Measurements from ENCODE around the gene CCDC30. TPM values are rescaled to one million over a fixed set of nuclear protein-coding genes. Genes with fewer than 3 reads are reported as not detected.

CCDC30 gene
- total and polyA plus RNA-seq, 9 of the 15 experiments (the other 6 are each of a cell fraction or from before 2014, with no cell fraction given): 0.05 to 0.91 (median 0.24) TPM

DNA sequence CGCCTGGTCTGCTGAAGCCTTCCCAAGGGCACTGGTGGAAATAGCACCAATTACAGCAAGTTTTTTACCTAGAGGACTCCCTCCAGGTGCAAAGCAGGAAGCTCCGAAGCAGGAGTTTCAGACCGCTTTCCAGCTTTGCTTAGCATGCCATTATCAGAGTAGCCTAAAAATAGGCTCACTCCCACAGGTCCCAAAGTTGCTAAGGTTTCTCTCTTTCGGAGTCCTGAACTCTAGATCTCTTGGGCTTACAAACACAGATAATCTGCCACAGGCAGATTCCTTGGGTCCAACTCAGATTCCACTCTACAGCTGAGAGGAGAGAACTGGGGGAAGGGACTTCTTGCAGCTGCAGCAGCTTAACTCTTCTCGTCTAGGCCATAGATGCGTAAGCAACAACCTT is 29.7 kb upstream of the CCDC30 start:
- 0% methylated on average over 6 of the region's 6 CpGs for WGBS (ENCODE audit: insufficient coverage, low coverage, missing lambda C conversion rate)
- DNase-seq (ENCODE audit: extremely low read depth in 1 of 4, low spot score in 3 of 4) (no peak), FAIRE-seq (no peak), ATAC-seq (no peak)
- intact Hi-C loops (cut with micrococcal nuclease): no loop called here
- no peaks in the 10 kb centered on the region for H3K9me1 ChIP-seq (ENCODE audit: control insufficient read depth, insufficient read depth, low read length)
- no peaks in the 10 kb centered on the region for H3K36me3 ChIP-seq (ENCODE audit: control insufficient read depth, insufficient read depth, low read length)
- H2AFZ ChIP-seq (ENCODE audit: low read depth, low read length): no peak overlapping the region
- no peak overlapping the region for H3K4me3 ChIP-seq
- no TSS peak for BruUV-seq (replicated peaks)
- H3K27me3 ChIP-seq (ENCODE audit: control insufficient read depth in 2 of 2, insufficient read depth in 2 of 2, low read length in 2 of 2): peaks cover 17 to 28% of the 10 kb centered on the region in 2 experiments; a peak in 4 of 5 replicates
- in situ Hi-C loops (cut with MboI): no loop called here
- no peaks in the 10 kb centered on the region for H3K4me1 ChIP-seq (replicated peaks in 1 of 2; ENCODE audit: control insufficient read depth in 2 of 2, insufficient read depth in 2 of 2, low read length in 2 of 2)
- H3K79me2 ChIP-seq (ENCODE audit: control insufficient read depth, insufficient read depth, low read length): no peaks in the 10 kb centered on the region
- no peaks in the 10 kb centered on the region for H4K20me1 ChIP-seq (replicated peaks; ENCODE audit: control insufficient read depth, insufficient read depth, low read length)
- CTCF ChIA-PET (ENCODE audit: low intra/inter-chr PET ratio): no interaction called here
- no peak overlapping the region for H3K4me2 ChIP-seq (ENCODE audit: insufficient read depth, low read length)
- H3K9me3 ChIP-seq (replicated peaks; ENCODE audit: control insufficient read depth, insufficient read depth, low read depth, low read length): no peaks in the 10 kb centered on the region
- no peak overlapping the region for H3K9ac ChIP-seq (ENCODE audit: insufficient read depth in 1 of 2, low read depth in 2 of 2, low read length in 2 of 2)
- POLR2A ChIA-PET: interaction anchor here (0.9 to 1.8 kb wide), 3 partner anchors 11 to 17 kb away, joined by 3 to 5 read pairs (median 3); no protein-coding TSS in a partner anchor
- H3K27ac ChIP-seq (ENCODE audit: extremely low read depth, low read depth, low read length): no peak overlapping the region
- TF ChIP-seq, protein P1, sequence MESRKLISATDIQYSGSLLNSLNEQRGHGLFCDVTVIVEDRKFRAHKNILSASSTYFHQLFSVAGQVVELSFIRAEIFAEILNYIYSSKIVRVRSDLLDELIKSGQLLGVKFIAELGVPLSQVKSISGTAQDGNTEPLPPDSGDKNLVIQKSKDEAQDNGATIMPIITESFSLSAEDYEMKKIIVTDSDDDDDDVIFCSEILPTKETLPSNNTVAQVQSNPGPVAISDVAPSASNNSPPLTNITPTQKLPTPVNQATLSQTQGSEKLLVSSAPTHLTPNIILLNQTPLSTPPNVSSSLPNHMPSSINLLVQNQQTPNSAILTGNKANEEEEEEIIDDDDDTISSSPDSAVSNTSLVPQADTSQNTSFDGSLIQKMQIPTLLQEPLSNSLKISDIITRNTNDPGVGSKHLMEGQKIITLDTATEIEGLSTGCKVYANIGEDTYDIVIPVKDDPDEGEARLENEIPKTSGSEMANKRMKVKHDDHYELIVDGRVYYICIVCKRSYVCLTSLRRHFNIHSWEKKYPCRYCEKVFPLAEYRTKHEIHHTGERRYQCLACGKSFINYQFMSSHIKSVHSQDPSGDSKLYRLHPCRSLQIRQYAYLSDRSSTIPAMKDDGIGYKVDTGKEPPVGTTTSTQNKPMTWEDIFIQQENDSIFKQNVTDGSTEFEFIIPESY (CRISPR knock-in tag; IDR thresholded peaks at IDR 0.05): no peak
- TF ChIP-seq, protein P2, sequence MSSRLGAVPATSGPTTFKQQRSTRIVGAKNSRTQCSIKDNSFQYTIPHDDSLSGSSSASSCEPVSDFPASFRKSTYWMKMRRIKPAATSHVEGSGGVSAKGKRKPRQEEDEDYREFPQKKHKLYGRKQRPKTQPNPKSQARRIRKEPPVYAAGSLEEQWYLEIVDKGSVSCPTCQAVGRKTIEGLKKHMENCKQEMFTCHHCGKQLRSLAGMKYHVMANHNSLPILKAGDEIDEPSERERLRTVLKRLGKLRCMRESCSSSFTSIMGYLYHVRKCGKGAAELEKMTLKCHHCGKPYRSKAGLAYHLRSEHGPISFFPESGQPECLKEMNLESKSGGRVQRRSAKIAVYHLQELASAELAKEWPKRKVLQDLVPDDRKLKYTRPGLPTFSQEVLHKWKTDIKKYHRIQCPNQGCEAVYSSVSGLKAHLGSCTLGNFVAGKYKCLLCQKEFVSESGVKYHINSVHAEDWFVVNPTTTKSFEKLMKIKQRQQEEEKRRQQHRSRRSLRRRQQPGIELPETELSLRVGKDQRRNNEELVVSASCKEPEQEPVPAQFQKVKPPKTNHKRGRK (tag; IDR thresholded peaks at IDR 0.05): no peak
- TF ChIP-seq HDAC1 (IDR thresholded peaks at IDR 0.05): no peak
- no peak for TF ChIP-seq HDAC8 (tag; IDR thresholded peaks at IDR 0.05)
- no peak for TF ChIP-seq ZNF717 (CRISPR knock-in tag; IDR thresholded peaks at IDR 0.05)
- TF ChIP-seq SLC30A9 (CRISPR knock-in tag; IDR thresholded peaks at IDR 0.05): no peak
- TF ChIP-seq, protein P3, sequence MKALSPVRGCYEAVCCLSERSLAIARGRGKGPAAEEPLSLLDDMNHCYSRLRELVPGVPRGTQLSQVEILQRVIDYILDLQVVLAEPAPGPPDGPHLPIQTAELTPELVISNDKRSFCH (CRISPR knock-in tag; IDR thresholded peaks at IDR 0.05): no peak
- TF ChIP-seq, protein P3 (tag; IDR thresholded peaks at IDR 0.05): no peak
- no peak for TF ChIP-seq HNRNPLL (IDR thresholded peaks at IDR 0.05; ENCODE audit: low read depth, low read length, poor library complexity, severe bottlenecking)
- TF ChIP-seq, protein P4, sequence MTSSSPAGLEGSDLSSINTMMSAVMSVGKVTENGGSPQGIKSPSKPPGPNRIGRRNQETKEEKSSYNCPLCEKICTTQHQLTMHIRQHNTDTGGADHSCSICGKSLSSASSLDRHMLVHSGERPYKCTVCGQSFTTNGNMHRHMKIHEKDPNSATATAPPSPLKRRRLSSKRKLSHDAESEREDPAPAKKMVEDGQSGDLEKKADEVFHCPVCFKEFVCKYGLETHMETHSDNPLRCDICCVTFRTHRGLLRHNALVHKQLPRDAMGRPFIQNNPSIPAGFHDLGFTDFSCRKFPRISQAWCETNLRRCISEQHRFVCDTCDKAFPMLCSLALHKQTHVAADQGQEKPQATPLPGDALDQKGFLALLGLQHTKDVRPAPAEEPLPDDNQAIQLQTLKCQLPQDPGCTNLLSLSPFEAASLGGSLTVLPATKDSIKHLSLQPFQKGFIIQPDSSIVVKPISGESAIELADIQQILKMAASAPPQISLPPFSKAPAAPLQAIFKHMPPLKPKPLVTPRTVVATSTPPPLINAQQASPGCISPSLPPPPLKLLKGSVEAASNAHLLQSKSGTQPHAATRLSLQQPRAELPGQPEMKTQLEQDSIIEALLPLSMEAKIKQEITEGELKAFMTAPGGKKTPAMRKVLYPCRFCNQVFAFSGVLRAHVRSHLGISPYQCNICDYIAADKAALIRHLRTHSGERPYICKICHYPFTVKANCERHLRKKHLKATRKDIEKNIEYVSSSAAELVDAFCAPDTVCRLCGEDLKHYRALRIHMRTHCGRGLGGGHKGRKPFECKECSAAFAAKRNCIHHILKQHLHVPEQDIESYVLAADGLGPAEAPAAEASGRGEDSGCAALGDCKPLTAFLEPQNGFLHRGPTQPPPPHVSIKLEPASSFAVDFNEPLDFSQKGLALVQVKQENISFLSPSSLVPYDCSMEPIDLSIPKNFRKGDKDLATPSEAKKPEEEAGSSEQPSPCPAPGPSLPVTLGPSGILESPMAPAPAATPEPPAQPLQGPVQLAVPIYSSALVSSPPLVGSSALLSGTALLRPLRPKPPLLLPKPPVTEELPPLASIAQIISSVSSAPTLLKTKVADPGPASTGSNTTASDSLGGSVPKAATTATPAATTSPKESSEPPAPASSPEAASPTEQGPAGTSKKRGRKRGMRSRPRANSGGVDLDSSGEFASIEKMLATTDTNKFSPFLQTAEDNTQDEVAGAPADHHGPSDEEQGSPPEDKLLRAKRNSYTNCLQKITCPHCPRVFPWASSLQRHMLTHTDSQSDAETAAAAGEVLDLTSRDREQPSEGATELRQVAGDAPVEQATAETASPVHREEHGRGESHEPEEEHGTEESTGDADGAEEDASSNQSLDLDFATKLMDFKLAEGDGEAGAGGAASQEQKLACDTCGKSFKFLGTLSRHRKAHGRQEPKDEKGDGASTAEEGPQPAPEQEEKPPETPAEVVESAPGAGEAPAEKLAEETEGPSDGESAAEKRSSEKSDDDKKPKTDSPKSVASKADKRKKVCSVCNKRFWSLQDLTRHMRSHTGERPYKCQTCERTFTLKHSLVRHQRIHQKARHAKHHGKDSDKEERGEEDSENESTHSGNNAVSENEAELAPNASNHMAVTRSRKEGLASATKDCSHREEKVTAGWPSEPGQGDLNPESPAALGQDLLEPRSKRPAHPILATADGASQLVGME (CRISPR knock-in tag; IDR thresholded peaks at IDR 0.05): no peak
- no peak for TF ChIP-seq LEF1 (IDR thresholded peaks at IDR 0.05)
- no peak for TF ChIP-seq MXI1 (IDR thresholded peaks at IDR 0.05; ENCODE audit: low read depth, low read length)
- no peak for TF ChIP-seq POLR3A (IDR thresholded peaks at IDR 0.05; ENCODE audit: borderline replicate concordance, extremely low read depth, insufficient read depth, insufficient read length)
